ENCODE results near the gene CAMTA1.

- TF ChIP-seq, protein P1, sequence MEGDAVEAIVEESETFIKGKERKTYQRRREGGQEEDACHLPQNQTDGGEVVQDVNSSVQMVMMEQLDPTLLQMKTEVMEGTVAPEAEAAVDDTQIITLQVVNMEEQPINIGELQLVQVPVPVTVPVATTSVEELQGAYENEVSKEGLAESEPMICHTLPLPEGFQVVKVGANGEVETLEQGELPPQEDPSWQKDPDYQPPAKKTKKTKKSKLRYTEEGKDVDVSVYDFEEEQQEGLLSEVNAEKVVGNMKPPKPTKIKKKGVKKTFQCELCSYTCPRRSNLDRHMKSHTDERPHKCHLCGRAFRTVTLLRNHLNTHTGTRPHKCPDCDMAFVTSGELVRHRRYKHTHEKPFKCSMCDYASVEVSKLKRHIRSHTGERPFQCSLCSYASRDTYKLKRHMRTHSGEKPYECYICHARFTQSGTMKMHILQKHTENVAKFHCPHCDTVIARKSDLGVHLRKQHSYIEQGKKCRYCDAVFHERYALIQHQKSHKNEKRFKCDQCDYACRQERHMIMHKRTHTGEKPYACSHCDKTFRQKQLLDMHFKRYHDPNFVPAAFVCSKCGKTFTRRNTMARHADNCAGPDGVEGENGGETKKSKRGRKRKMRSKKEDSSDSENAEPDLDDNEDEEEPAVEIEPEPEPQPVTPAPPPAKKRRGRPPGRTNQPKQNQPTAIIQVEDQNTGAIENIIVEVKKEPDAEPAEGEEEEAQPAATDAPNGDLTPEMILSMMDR (IDR thresholded peaks at IDR 0.05; ENCODE audit: low read length), result no peak
- no peak for TF ChIP-seq EZH2 (optimal IDR thresholded peaks at IDR 0.05; ENCODE audit: low read depth, low read length)
- no peak for TF ChIP-seq EZH2phosphoT487 (IDR thresholded peaks at IDR 0.05; ENCODE audit: low read length)
These were observed 120.1 kb downstream of the CAMTA1 start for GRCh38 chr1:6905331-6905730.
